Body of pancreas (tissue), 4 donors: ENCODE data around the gene ING5.

Experiments
- POLR2A ChIP-seq, 3 donors: fragments of 450-650 bp; IDR thresholded peaks; one replicate each; pipeline ENCODE4 v1.6.1; 2016; ENCODE audit warnings: antibody characterized with exemption in 3 of 3, mild to moderate bottlenecking in 2 of 3
- TF ChIP-seq, protein P1 (sequence below), 7 experiments: fragments of 450-650 bp in 4 of 7; fragments of 200-600 bp in 3 of 7; sonication (generic) in 3 of 7; IDR thresholded peaks; one replicate each; pipeline ENCODE4 v1.5.1; 2016 to 2019; ENCODE audit warnings: antibody characterized with exemption in 7 of 7

DNA sequence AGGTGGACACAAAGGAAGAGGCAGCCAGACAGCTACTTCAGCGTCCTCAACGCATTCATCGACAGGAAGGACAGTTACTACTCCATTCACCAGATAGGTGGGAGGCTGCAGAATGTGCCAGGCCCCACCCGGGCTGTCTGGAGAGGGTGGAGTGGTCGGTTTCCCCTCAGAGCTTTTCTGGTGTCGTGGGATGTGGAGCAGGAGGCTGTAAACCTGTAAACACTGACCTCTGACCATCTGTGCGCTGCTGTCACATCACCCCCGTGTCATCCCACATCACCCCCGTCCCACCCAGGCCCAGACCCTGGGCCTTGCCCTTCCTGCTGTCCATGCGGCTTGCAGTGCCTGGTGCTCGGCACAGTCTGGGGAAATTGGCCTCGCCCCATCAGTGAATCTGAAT, 47.3 kb upstream of the ING5 start:
- TF ChIP-seq, protein P1, sequence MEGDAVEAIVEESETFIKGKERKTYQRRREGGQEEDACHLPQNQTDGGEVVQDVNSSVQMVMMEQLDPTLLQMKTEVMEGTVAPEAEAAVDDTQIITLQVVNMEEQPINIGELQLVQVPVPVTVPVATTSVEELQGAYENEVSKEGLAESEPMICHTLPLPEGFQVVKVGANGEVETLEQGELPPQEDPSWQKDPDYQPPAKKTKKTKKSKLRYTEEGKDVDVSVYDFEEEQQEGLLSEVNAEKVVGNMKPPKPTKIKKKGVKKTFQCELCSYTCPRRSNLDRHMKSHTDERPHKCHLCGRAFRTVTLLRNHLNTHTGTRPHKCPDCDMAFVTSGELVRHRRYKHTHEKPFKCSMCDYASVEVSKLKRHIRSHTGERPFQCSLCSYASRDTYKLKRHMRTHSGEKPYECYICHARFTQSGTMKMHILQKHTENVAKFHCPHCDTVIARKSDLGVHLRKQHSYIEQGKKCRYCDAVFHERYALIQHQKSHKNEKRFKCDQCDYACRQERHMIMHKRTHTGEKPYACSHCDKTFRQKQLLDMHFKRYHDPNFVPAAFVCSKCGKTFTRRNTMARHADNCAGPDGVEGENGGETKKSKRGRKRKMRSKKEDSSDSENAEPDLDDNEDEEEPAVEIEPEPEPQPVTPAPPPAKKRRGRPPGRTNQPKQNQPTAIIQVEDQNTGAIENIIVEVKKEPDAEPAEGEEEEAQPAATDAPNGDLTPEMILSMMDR (IDR thresholded peaks at IDR 0.05), result no peak
- TF ChIP-seq POLR2A (IDR thresholded peaks at IDR 0.05), result no peak
